ENCODE data around the gene PSMA8. TPM values are rescaled to one million over a fixed set of nuclear protein-coding genes. Genes with fewer than 3 reads are reported as not detected.

The PSMA8 gene
- total RNA-seq: not detected in 2 replicates
- long read RNA-seq: 0 reads

- Mint-ChIP-seq H3K4me1 (no peaks in the 10 kb centered on the region), H3K4me3 (no peak within 1 kb of the TSS), H3K27ac (ENCODE audit: unreplicated experiment) (no peak within 1 kb of the TSS), H3K9me3 (no peaks in the 10 kb centered on the region), H3K27me3 (ENCODE audit: low read depth) (no peaks in the 10 kb centered on the region), H3K36me3 (ENCODE audit: low read depth) (no peaks in the 10 kb centered on the region)
- TF ChIP-seq CTCF (conservative IDR thresholded peaks at IDR 0.05): no peak
- DNase-seq (ENCODE audit: low read depth, low spot score): no peak
Measured at GRCh38 chr18:26133652-26134051, at the start of gene PSMA8. Gene PSMA8 (plus strand): TSS chr18:26133869. CDS start chr18:26133966, 97 bp downstream.

GRCh38 chr18:26085056-26085455, 48.6 kb upstream of the PSMA8 start:
- Mint-ChIP-seq H3K9me3 (no peaks in the 10 kb centered on the region), H3K4me3 (no peak overlapping the region), H3K36me3 (ENCODE audit: low read depth) (peaks cover 12% of the 10 kb centered on the region), H3K27me3 (ENCODE audit: low read depth) (no peaks in the 10 kb centered on the region), H3K27ac (ENCODE audit: unreplicated experiment) (no peak overlapping the region), H3K4me1 (peaks cover 30% of the 10 kb centered on the region)
- no peak for DNase-seq (ENCODE audit: low read depth, low spot score)
- TF ChIP-seq CTCF (conservative IDR thresholded peaks at IDR 0.05): no peak

- Mint-ChIP-seq H3K27ac (ENCODE audit: unreplicated experiment) (no peak overlapping the region), H3K9me3 (no peaks in the 10 kb centered on the region), H3K27me3 (ENCODE audit: low read depth) (no peaks in the 10 kb centered on the region), H3K4me1 (peaks cover 36% of the 10 kb centered on the region), H3K36me3 (ENCODE audit: low read depth) (peaks cover 3% of the 10 kb centered on the region), H3K4me3 (no peak overlapping the region)
- no peak for DNase-seq (ENCODE audit: low read depth, low spot score)
- no peak for TF ChIP-seq CTCF (conservative IDR thresholded peaks at IDR 0.05)
Measured at GRCh38 chr18:26086959-26087358, 46.7 kb upstream of the PSMA8 start.

GRCh38 chr18:26088487-26088886, 45.2 kb upstream of the PSMA8 start:
- peaks cover 36% of the 10 kb centered on the region for H3K4me1 Mint-ChIP-seq
- no peak for DNase-seq (ENCODE audit: low read depth, low spot score)
- peaks cover 3% of the 10 kb centered on the region for H3K36me3 Mint-ChIP-seq (ENCODE audit: low read depth)
- peak overlapping the region; percentile 99 for H3K4me3 Mint-ChIP-seq
- H3K9me3 Mint-ChIP-seq: no peaks in the 10 kb centered on the region
- no peaks in the 10 kb centered on the region for H3K27me3 Mint-ChIP-seq (ENCODE audit: low read depth)
- TF ChIP-seq CTCF (conservative IDR thresholded peaks at IDR 0.05): no peak
- no peak overlapping the region for H3K27ac Mint-ChIP-seq (ENCODE audit: unreplicated experiment)

GRCh38 chr18:26089293-26090129, 44.2 kb upstream of the PSMA8 start:
- DNase-seq (ENCODE audit: low read depth, low spot score): no peak
- no peak for TF ChIP-seq CTCF (conservative IDR thresholded peaks at IDR 0.05)
- H3K4me3 Mint-ChIP-seq: peak overlapping the region; percentile 99
- no peaks in the 10 kb centered on the region for H3K9me3 Mint-ChIP-seq
- peaks cover 36% of the 10 kb centered on the region for H3K4me1 Mint-ChIP-seq
- peak overlapping the region; percentile 95 for H3K27ac Mint-ChIP-seq (ENCODE audit: unreplicated experiment)
- H3K27me3 Mint-ChIP-seq (ENCODE audit: low read depth): no peaks in the 10 kb centered on the region
- peaks cover 3% of the 10 kb centered on the region for H3K36me3 Mint-ChIP-seq (ENCODE audit: low read depth)

Data from neural crest cell (in vitro differentiated cells).